K562 (cell line): ENCODE measurements around the gene POLR1C. TPM values are rescaled to one million over a fixed set of nuclear protein-coding genes. Genes with fewer than 3 reads are reported as not detected.

Experiments
- ASH1L ChIP-seq: fragments of 450-650 bp; IDR thresholded peaks from 2 replicates; pipeline ENCODE4 v1.6.1; 2018; ENCODE audit warnings: borderline replicate concordance, mild to moderate bottlenecking, low read depth; ENCODE audit not compliant: partially characterized antibody
- BRD4 ChIP-seq: fragments of 200-600 bp; sonication (generic); IDR thresholded peaks from 2 replicates; pipeline ENCODE4 v1.6.1; 2017; ENCODE audit warnings: inconsistent platforms
- CHD1 ChIP-seq: fragments of 200-600 bp; sonication (generic); IDR thresholded peaks from one replicate; pipeline ENCODE4 v1.6.1; 2012; ENCODE audit warnings: mild to moderate bottlenecking, moderate library complexity, low read length, inconsistent platforms
- CREB5 ChIP-seq: fragments of 250-450 bp; sonication (Bioruptor Pico); IDR thresholded peaks from 2 replicates; pipeline ENCODE4 v1.5.0; 2020; ENCODE audit warnings: mild to moderate bottlenecking
- E2F1 ChIP-seq: sonication (generic); formaldehyde crosslinking; IDR thresholded peaks from 2 replicates; pipeline ENCODE4 v1.8.1; 2023; ENCODE audit warnings: mild to moderate bottlenecking, missing genetic modification reagents, moderate library complexity
- ELF4 ChIP-seq: fragments of 450-650 bp; formaldehyde crosslinking; IDR thresholded peaks from 2 replicates; pipeline ENCODE4 v1.4.0; 2022; ENCODE audit warnings: missing genetic modification characterization
- NKRF ChIP-seq: fragments of 450-650 bp; IDR thresholded peaks from 2 replicates; pipeline ENCODE4 v1.6.1; 2016; ENCODE audit warnings: borderline replicate concordance
- PRDM10 ChIP-seq: fragments of 450-650 bp; IDR thresholded peaks from 2 replicates; pipeline ENCODE4 v1.6.1; 2018; ENCODE audit not compliant: partially characterized antibody
- PYGO2 ChIP-seq: fragments of 450-650 bp; IDR thresholded peaks from 2 replicates; pipeline ENCODE4 v1.6.1; 2016; ENCODE audit warnings: mild to moderate bottlenecking, missing genetic modification characterization, moderate library complexity, missing compliant biosample characterization
- SMARCA4 ChIP-seq: fragments of 450-650 bp; IDR thresholded peaks from 2 replicates; pipeline ENCODE4 v1.6.1; 2016
- SNIP1 ChIP-seq: fragments of 450-650 bp; IDR thresholded peaks from 2 replicates; pipeline ENCODE4 v1.7.1; 2017; ENCODE audit warnings: low read depth, mild to moderate bottlenecking
- ZNF431 ChIP-seq: sonication (generic); formaldehyde crosslinking; IDR thresholded peaks from 2 replicates; pipeline ENCODE4 v1.8.0; 2022; ENCODE audit warnings: mild to moderate bottlenecking, missing genetic modification reagents
- polyA plus RNA-seq, 8 experiments: library from polyadenylated mRNA; depleted of rRNA in 4 of 8; stranded (reverse) in 5 of 8; unstranded in 3 of 8; fragments of >200 nt; fragmentation: Nextera tagmentation in 2 of 8; fragmentation: Illumina TruSeq in 1 of 8; extraction: Ambion mirVana in 2 of 8; extraction: Trizol in 1 of 8; gene quantifications; 2 replicates each; pipeline versions ENCODE4 v1.2.1 to v1.2.3, GENCODE V29; 2011 to 2014; ENCODE audit warnings: inconsistent platforms in 1 of 8, missing spikeins in 1 of 8
- total RNA-seq, 7 experiments: library from RNA; depleted of rRNA in 6 of 7; stranded (reverse); fragments of >200 nt in 6 of 7; fragmentation: Illumina TruSeq in 2 of 7; extraction: Trizol in 2 of 7; gene quantifications; 2 replicates each; pipeline versions ENCODE4 v1.2.1 to v1.2.3, GENCODE V29; 2011 to 2021; ENCODE audit warnings: low replicate concordance in 1 of 7
- TF ChIP-seq, protein P1 (sequence below): fragments of 250-450 bp; sonication (Bioruptor Pico); IDR thresholded peaks from 2 replicates; pipeline ENCODE4 v1.8.0; 2021; ENCODE audit warnings: moderate library complexity, mild to moderate bottlenecking, inconsistent platforms
- TF ChIP-seq, protein P2 (sequence below), 2 experiments: fragments of 450-650 bp in 1 of 2; sonication (generic) in 1 of 2; formaldehyde crosslinking in 1 of 2; IDR thresholded peaks in 1 of 2; conservative IDR thresholded peaks in 1 of 2; 2 replicates each; pipeline versions ENCODE4 v1.6.1 to v1.8.1; 2016 to 2023; ENCODE audit warnings: mild to moderate bottlenecking in 2 of 2, moderate library complexity in 2 of 2, inconsistent platforms in 1 of 2, missing genetic modification reagents in 1 of 2

Gene POLR1C
- total and polyA plus RNA-seq, 9 of the 15 experiments (the other 6 are each of a cell fraction or from before 2014, with no cell fraction given): 83.5 to 429 (median 120) TPM

DNA sequence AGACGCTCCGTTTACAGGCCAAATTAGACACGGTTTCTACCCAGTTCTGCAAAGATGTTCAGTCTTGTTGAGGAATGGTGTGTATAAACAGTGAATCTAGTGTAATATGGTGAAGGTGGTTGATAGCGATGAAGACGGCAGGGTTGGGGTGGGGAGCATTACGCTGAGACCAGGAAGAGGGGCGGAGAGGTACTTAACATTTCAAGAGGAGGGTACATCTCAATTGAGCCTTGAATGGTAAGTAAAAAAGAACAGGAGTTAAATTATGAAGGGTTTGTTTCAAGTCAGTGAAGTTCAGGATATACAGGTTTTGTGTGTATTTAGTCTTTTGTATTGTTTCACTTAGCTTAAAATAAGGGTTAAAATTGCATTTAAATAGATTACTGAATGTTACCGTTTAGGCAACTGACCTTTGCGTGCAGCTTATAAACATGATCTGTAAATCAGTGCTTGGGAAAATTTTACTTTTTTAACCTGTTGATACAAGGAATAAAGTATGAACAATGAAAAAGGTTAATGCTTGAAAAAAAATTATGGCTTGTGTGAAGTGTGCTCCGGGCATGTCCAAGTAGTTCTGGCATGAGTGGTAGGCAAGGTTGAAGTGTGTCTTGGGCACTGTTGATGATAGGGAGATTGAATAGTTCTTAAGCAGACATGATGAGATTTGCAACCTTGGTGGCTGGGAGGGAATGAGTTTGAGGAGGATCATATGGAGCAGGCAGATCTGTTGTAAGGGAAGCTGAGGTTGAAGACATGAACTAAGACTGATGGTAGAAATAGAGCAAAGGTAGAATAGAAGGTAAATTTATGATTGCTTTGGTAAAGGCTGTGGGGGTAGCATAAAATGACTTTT lies 842 bp downstream of the POLR1C start (continued):
- TF ChIP-seq, protein P1, sequence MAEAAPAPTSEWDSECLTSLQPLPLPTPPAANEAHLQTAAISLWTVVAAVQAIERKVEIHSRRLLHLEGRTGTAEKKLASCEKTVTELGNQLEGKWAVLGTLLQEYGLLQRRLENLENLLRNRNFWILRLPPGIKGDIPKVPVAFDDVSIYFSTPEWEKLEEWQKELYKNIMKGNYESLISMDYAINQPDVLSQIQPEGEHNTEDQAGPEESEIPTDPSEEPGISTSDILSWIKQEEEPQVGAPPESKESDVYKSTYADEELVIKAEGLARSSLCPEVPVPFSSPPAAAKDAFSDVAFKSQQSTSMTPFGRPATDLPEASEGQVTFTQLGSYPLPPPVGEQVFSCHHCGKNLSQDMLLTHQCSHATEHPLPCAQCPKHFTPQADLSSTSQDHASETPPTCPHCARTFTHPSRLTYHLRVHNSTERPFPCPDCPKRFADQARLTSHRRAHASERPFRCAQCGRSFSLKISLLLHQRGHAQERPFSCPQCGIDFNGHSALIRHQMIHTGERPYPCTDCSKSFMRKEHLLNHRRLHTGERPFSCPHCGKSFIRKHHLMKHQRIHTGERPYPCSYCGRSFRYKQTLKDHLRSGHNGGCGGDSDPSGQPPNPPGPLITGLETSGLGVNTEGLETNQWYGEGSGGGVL (CRISPR knock-in tag): no peak
- TF ChIP-seq, protein P2, sequence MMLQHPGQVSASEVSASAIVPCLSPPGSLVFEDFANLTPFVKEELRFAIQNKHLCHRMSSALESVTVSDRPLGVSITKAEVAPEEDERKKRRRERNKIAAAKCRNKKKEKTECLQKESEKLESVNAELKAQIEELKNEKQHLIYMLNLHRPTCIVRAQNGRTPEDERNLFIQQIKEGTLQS (IDR thresholded peaks at IDR 0.05): no peak
- TF ChIP-seq, protein P2 (CRISPR knock-in tag; conservative IDR thresholded peaks at IDR 0.05): 0 out of 2 replicates have a peak, but pooled peaks have one; percentile 54
- no peak for TF ChIP-seq PYGO2 (tag)
- TF ChIP-seq ZNF431 (CRISPR knock-in tag): no peak
- peak; percentile 10; the same call in 1 of the 2 replicates for TF ChIP-seq SNIP1
- TF ChIP-seq CREB5 (CRISPR knock-in tag): peak; percentile 49; the same call in 1 of the 2 replicates
- peak; percentile 74; the same call in 1 of the 2 replicates for TF ChIP-seq E2F1
- TF ChIP-seq PRDM10: no peak
- peak; percentile 41; the same call in 1 of the 2 replicates for TF ChIP-seq NKRF
- TF ChIP-seq BRD4: peak; percentile 8; the same call in 1 of the 2 replicates
- peak; percentile 37 for TF ChIP-seq ASH1L
- 0 out of 2 replicates have a peak, but pooled peaks have one; percentile 53 for TF ChIP-seq ELF4 (CRISPR knock-in tag)
- TF ChIP-seq SMARCA4: 0 out of 2 replicates have a peak, but pooled peaks have one; percentile 31
- peak; percentile 14 for TF ChIP-seq CHD1
